Measurements from ENCODE around the gene ZNF70.

DNA sequence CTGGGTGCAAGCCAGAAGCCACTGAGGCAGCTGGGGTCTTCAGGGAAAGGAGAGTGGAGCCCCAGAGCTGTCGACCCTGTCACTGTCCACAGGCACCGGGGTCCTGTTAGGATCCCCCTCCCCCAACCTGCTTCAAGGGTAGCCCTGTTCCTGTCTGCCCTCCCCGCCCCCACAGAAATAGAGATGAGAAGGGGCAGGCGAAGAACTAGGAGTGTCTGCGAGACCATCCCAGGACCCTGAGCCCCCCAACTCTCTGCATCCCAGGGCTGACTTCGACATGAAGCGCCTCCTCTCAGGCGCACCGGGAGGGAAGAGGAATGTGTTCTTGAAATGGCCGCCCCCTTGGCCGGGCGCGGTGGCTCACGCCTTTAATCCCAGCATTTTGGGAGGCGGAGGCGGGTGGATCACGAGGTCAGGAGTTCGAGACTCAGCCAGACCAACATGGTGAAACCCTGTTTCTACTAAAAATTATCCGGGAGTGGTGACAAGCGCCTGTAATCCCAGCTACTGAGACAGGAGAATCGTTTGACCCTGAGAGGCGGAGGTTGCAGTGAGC is 607 bp upstream of the ZNF70 start:
- TF ChIP-seq, protein P1, sequence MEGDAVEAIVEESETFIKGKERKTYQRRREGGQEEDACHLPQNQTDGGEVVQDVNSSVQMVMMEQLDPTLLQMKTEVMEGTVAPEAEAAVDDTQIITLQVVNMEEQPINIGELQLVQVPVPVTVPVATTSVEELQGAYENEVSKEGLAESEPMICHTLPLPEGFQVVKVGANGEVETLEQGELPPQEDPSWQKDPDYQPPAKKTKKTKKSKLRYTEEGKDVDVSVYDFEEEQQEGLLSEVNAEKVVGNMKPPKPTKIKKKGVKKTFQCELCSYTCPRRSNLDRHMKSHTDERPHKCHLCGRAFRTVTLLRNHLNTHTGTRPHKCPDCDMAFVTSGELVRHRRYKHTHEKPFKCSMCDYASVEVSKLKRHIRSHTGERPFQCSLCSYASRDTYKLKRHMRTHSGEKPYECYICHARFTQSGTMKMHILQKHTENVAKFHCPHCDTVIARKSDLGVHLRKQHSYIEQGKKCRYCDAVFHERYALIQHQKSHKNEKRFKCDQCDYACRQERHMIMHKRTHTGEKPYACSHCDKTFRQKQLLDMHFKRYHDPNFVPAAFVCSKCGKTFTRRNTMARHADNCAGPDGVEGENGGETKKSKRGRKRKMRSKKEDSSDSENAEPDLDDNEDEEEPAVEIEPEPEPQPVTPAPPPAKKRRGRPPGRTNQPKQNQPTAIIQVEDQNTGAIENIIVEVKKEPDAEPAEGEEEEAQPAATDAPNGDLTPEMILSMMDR (IDR thresholded peaks at IDR 0.05), result no peak
- TF ChIP-seq ZFX (IDR thresholded peaks at IDR 0.05; ENCODE audit: borderline replicate concordance), result no peak

Data from 22Rv1 (cell line).